Activated CD4-positive, CD25-positive, alpha-beta regulatory T cell treated with anti-CD3 and anti-CD28 coated beads, Interleukin-2, amount 50 U/mL, for 16 hours (primary cell): ENCODE results near the gene TPD52L2.
"Not testable (repeated sequence)": the region's sequence is repeated elsewhere in the genome, so short reads cannot be mapped to it uniquely, and the experiment has no call there.

Experiments used
- DNase-seq: peaks from one replicate; pipeline ENCODE4 v3.0.0-alpha.2; 2020; ENCODE audit warnings: low read depth, low spot score

TPD52L2 gene

DNA sequence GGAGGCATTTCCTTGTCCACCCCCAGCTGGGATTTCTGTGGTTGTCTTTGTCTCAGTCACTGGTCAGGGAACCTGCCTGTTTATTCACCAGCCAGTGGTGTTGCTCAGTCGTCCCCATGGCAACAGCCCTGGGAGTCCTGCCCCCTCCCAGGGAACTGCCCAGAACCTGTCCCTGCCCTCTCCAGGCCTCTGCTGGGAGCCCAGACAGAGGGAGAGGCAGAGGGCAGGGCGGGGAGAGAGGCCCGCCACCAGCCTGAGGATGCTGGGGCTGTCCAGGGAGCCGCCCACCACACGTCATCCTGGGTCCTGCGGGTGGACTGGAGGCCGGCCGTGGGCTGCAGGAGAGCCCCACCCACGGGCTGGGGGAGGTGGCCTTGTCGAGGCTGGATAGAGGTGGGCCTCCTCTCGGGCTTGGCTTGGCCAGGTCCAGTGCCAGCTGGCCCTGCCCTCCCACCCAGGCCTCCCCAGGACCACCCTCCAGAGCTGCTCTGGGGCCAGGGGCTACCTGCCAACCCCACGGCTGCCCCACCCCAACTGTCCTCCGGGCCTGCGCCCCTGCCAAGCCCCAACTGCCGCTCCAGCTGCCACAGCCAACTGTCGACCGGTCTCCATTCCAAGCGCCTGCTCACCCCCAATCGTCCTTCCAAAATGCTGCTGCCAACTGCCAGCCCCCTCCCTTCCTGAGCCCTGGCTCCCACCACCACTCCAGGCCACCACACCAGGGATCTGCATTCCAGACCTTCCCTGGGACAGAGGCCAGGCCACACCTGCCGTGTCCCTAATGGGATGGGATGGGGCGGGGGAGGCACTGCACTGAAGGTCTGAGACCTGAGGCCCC is 29.8 kb upstream of the TPD52L2 start:
- DNase-seq: no peak

DNA sequence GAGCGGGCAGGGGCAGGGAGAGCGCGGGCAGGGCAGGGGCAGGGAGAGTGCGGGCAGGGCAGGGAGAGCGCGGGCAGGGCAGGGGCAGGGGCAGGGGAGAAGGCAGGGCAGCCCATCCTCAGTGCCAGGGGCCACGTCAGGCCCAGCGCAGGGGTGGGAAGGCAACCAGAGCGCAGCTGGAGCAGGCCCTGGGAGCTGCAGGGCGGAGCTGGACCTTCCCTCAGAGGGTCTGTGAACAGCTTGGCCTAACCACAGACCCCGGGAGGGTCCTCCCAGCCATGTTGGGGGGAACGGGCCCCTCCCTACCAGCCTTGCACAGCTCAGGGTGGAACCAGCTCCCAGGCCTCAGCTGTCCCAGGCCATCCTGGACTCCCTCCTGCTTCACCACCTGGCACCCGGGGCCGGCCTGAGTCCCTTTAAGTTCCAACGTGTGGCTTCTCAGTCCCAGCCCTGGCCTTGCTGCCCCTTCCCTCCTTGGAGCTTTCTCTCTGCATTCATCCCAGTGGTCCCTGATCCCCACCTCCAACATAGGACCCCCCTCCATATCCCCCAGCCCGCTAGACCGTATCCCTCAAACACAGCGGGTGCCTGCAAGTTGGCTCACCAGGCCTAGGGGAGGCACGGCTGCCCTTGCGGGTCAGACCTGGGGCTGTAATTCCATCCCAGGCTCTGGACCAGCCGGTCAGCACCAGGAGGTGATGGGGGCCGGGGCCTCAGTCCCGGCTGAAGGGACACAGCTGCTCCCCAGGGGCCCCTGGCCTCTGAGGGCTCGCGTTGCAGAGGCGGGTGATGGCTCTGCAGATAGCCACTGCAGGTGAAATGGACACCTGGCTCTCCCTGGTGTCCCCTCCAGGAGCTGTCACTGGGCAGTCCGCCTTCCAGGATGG is 28.4 kb upstream of the TPD52L2 start:
- DNase-seq: no peak

DNA sequence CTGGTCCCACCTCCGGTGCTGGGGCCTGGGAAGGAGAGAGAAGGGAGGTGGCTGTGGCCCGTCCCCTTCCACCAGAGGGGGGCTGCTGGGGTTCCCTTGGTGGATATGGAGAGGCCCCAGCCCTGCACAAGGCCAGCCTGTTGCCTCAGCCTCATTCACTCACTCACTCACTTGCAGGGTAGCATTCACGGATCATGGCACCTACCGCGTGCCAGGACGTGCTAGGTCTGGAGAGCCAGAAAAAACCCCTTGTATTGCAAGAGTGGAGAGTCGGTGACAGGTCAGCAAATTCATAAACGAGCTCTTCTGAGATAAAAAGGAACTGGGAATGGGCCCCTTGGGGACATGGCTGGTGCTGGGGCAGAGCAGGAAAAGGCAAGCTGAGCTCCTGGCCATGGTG is 27.6 kb upstream of the TPD52L2 start:
- no peak for DNase-seq

DNA sequence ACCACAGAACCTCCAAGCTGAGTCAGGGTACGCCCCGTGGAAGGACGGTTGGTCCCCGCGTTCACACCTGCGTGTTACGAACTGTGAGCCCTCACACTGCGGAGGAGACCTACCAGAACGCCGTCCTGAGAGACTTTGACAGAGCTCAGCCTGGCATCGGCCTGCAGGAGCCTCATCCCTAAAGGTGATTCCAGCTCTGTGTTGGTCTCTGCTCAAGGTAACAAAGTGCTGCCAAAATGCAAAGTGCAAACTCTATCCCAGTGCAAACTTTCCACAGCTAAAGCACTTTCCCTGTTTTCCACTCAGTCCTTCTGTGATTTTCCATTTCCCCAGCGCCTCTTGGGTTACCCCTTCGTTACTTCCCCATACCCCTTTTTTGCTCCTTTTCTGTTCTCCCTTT is 25.4 kb upstream of the TPD52L2 start:
- no peak for DNase-seq

DNA sequence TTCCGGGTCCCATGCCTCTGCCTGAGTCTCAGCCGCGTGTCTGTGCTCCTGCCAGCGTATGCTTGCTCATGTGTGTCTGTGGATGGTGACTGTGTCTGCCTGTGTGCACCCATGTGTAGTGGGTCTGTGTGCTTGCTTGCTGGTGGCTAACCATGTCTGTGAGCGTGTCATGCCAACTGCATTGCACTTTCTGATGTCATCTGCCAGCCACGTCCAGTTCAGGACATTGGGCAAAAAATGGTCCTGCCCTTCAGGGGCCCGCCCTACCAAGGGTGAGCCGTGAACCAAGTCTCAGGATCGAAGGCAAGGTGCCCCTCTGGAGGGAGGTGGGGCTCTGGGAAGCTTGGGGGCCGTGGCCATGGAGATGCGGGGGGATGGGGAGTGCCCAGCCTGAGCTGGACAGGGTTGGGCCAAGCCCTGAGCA is 24.7 kb upstream of the TPD52L2 start:
- no peak for DNase-seq

DNA sequence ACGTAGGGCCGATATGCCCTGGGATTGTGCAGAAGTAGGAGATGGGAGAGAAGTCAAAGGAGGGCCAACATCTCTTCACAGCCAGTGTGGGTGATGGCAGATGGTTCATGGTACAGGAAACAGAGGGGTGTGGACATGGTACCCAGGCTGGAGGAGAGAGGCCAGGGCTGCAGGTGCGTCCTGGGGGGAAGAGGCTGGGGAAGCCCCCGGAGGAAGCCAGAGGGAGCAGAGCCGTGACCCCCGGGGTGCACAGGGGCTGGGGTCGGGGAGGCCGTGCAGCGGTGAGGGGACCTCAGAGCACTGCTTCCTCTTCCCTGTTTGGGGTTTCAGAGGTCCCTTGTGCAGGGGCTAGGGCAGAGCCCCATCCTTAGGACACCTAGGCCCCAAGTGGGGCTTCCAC is 22.8 kb upstream of the TPD52L2 start:
- DNase-seq: no peak

DNA sequence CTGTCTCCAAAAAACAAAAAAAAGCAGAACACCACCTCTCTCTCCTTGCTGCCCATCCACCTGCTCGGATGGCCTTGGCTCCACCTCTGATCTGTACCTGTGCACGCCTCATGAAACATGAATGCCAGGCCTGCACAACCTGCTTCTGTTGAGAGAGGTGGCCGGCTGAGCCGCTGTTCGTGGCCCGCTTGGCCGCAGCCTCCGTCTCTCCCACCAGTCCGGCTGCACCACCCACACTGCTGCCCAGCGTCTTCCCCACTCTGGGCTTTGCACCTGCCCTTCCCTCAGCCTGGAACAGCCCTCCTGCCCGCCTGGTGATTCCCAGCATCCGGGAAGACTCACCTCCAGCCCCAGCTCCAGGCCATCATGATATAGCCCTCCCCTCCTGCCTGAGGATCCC is 21.8 kb upstream of the TPD52L2 start:
- no peak for DNase-seq

DNA sequence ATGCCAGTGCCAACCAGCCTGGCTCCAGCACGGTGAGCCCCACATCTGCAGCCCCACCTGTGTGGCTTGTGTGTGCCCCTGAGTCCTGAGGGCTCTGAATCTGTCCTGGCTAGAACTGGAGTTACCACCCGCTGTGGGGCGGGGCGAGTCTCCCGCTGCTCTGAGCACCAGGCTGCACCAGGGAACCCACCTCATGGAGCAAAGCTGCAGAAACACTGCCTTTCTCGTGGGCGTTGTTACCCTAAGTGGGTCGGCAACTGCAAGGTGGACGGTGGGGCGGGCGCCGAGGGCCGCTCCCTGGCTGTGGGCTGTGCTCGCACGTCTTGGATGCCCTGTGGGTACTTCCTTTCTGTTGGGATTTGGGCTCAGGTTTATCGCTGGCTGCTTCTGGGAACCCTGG is 21.3 kb upstream of the TPD52L2 start:
- DNase-seq: no peak

DNA sequence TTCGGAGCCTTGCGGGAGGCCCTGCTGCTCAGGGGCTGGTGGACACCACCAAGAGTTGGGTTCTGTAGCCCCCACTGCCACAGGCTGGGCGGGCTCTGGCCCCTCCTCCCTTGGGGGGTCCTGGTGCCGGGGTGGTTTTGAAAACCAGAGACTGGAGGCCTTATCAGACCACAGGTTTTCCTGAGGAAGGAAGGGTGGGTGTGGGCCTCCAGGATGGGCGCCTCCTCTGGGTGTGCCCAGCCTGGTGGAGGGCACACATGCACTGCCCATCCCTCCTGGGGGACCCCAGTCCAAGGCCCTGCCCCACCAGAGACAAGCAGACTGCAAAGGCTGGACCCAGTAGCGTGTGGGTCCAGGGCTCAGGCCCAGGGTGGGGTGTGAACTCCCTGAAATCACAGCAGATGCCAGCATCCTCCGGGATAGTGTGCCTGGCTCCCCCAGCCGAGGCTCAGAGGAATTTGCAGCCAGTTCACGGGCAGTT is 20.5 kb upstream of the TPD52L2 start:
- DNase-seq: no peak

DNA sequence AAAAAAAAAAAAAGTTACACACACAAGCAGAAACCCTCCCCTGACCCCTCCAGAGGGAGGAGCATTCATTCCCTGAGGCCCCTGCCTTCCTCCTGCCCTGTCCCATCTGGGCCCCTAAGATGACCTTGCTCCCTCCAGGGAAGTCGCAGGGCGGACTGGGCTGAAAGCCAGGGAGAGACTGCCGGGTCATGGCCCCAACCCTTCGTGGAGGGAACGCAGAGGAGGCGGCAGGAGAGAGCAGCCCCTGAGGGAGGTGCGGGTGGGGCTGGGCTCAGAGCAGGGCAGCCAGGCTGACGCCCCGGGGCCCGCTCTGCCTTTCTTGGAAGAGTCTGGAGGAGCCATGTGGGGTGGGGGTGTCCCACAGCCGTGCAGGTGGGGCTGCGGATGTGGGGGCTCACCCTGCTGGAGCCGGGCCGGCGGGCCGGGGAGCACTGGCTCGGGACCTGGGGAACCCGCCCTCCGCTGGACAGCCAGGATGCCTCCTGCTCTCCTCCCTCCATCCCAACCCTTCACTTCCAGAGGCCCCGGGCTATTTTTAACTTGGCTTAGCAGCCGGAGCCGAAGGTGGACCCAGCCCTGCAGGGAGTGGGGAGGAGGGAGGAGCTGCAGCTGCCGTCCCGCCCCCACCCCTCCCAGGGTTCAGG is 18.8 kb upstream of the TPD52L2 start:
- DNase-seq: no peak

DNA sequence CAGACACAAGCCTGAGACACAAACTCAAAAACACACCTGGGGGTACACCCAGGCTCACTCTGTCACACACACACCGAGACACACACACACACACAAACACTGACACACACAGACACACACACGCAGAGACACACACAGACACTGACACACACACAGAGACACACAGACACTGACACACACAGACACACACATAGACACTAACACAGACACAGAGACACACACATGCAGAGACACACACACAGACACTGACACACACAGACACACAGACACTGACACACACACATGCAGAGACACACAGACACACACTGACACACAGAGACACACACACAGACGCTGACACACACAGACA is 18.2 kb upstream of the TPD52L2 start:
- no peak for DNase-seq

DNA sequence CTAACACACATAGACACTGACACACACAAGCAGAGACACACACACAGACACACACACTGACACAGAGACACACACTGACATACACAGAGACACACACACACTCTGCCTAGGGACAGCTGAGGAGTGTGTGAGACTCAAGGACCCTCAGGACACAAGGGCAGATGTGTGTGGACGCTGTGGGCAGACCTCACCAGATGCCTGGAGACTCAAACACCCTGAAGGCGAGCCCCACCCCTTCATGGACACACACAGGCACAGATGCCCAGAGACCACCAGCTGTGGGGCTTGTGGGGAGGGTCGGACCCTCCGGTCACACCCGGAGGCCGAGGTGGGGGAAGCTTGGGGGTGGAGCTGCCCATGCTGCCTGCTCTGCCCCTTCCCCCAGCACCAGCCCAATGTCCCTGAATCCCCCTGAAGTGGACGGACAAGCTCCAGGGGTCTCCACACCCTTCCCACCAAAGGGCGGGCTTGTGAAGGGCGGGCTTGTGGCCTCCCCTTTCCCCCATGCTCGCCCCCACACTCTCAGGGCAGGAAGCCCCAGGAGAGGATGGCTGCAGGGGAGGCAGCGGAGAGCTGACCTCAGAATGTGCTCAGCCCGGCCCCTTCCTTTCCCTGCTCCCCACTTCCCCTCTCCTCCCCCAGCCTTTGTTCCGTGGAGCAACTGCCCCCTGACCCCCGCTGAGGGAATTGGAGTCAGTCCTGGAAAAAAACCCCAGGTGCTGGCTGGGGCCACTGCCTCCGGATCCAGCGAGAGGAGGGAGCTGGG is 17.6 kb upstream of the TPD52L2 start:
- DNase-seq: no peak

DNA sequence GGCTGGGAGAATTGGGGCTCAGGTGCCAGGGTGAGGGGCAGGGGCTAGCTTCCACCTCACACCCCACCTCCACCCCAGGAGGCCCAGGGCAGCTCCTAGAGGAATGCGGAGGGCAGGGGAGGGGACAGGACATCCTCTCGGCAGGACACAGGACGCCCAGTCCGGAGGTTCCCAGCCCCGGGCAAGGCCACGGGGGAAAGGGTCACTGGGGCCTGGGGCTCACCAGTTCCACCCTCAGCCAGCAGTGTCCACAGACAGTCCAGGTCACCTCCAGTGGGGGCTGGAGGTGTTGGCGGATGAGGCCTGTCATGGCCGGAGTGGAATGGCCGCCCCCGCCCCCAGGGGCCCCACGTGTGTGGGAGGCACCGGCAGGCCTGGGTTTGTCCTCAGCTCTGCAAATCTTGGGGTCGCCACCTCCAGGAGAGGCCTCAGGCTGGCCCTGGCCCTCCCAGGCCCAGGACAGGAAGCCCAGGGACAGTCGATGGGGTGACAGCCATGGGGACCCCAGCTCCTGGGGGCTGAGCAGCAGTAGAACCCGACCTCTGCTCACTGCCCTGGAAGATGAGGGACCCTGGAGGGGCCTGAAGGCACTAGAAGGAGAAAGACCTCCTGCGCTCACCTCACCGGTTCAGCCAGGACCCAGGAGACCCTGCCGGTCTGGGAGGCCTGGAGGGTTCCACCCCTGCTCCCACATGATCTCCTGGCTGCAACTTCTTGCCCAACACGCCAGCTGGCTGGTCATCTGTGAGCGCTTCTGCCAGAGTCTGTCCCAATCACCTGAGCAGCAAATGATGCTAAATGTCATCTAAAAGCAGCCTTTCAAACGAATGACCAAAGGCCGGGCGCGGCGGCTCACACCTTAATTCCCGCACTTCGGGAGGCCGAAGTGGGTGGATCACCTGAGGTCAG is 16.8 kb upstream of the TPD52L2 start:
- no peak for DNase-seq

DNA sequence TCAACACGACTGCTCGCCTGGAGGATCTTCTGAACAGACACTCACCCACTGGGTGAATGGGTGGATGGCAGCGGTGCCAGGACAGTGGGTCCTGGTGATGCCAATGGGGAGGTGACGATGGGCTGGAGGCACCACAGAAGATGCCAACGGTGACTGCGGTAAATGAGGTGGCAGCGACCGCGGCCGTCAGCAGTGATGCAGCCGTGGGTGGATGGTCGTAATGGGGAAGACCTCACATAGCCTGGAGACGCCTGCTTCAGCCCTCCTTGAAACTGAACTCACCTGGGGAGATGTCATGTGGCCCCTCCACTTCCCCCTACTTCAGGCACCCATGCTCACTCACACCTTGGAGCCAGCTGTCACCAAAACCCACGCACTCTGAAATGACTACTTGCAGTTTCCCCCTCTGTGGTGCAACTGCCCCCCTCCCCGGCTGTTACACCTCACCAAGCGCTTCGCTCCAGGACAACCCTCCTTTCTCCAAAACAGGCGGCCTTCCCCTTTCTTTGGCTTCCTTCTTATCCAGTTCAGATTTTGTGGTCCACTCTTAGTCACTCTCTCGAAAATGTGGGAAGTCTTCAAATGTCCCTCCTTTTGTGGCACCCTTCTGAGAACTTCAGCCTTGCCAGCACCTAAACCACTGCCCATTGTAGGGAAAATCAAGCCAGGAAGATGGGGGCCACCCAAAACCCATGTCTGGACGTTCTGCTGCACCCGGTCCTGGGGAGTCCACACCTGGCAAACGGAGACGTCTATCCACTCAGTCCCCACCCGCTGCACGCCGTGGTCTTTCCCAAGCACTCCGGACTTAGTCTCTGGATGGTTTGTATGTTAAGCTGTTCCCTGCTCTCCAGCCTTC is 14.2 kb upstream of the TPD52L2 start:
- DNase-seq: no peak

DNA sequence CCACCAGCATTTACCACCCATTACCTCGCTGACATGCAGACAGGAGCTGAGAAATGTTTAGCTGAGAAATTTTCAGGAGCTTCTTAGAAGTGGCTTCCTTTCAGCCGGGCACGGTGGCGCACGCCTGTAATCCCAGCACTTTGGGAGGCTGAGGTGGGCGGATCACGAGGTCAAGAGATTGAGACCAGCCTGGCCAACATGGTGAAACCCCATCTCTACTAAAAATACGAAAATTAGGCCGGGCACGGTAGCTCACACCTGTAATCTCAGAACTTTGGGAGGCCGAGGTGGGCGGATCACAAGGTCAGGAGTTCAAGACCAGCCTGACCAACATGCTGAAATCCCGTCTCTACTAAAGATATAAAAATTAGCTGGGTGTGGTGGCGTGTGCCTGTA is 13.5 kb upstream of the TPD52L2 start:
- DNase-seq: not testable (repeated sequence)

DNA sequence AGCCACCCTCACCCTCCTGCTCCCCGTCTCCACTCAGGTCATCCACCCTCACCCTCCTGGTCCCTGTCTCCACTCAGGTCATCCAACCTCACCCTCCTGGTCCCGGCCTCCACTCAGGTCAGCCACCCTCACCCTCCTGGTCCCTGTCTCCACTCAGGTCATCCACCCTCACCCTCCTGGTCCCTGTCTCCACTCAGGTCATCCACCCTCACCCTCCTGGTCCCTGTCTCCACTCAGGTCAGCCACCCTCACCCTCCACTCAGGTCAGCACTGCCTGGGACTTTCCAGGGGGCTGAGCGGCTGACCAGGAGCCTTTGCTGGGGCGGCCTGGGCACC is 11.4 kb upstream of the TPD52L2 start:
- DNase-seq: not testable (repeated sequence)

DNA sequence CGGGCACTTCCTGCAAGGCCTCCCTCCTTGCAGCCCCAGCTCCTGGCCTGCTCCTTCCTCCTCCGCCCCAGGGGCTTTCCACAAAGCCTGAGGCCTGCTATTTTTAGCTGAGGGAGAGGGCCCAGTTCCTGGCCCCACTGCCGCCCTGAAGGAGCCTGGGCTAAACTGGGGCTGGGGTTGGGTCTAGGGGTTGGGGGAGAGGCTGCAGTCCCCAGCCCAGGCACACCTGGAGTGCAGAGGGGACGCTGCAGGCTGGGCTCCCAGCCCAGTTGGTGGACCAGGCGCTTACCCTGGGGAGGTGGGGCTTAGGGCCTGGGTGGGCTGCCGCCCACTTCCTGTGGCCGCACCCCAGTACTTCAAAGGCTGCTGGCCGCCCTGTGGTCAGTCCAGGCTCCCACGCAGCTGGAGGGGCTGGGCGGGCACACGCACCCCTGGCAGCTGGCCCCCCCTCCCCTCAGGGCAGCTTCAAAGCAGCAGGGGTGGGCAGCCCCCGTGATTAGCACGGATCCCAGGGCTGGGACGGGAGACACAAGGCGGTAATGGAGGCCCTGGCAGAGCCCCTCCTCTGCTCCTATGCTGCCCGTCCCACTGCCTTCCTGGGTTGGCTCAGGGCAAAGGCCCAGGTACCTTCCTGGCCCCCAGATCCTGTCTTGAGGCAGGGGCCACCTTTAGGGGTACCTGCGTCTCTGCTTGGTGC is 10.9 kb upstream of the TPD52L2 start:
- DNase-seq: no peak

DNA sequence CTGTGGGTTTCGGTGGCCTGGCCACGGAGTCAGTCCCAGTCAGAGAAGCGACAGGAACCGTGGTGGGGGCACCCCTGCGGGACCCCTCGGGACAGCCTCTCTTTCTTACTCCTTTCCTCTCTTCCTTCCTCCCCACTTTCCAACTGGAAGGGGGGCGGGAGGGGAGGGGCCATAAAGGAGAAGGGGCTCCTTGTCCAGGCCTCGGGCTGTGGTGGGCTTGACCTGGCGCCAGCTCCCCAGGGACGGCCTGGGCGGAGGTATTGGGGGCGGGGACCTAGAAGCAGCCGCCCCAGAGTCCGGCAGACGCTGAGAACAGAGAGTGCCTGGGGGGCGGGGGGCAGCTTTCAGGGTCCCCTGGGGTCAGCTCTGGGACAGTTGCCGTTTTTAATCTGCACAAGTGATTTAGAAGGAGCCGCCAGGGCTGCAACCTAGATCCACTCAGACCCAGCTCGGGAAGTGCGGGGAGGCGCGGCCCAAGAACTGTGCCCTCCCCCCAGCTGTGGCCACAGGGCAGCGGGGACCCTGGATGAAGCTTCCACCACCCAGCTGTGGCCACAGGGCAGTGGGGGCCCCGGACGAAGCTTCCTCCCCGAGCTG is 10.2 kb upstream of the TPD52L2 start:
- DNase-seq: no peak
